OCI-LY7 (cell line): ENCODE measurements around the gene NAGPA. TPM values are rescaled to one million over a fixed set of nuclear protein-coding genes. Genes with fewer than 3 reads are reported as not detected.

Source experiments
- BruUV-seq: library from RNA; stranded (reverse); fragments of 400-500 nt; replicated peaks from 2 replicates; lab custom pipeline; 2021; lab: Mats Ljungman, UMichigan
- CTCF ChIA-PET: fragments of 300-600 bp; sonication (Branson Sonifier 250); formaldehyde crosslinking; loops from one replicate; lab custom pipeline; 2022; ENCODE audit warnings: antibody characterized with exemption; ENCODE audit not compliant: unreplicated experiment; lab: Charles Lee
- POLR2A ChIA-PET: fragments of 300-600 bp; sonication (Branson Sonifier 250); formaldehyde crosslinking; loops from one replicate; lab custom pipeline; 2022; ENCODE audit warnings: antibody characterized with exemption; lab: Charles Lee
- DNase-seq: peaks from one replicate; pipeline ENCODE4 v3.0.0-alpha.2; 2015; ENCODE audit warnings: low spot score
- H2AFZ ChIP-seq: fragments of 200-600 bp; sonication (generic), shearing (Covaris generic); 2 replicates; pipeline ENCODE4 v1.6.1; 2014; ENCODE audit warnings: mild to moderate bottlenecking, antibody characterized with exemption, low read length, moderate library complexity
- H3K27ac ChIP-seq: fragments of 200-600 bp; sonication (generic); 2 replicates; pipeline ENCODE4 v1.5.1; 2014; ENCODE audit warnings: mixed run types, low read depth, mild to moderate bottlenecking, moderate library complexity, low read length, inconsistent platforms; ENCODE audit not compliant: poor library complexity, severe bottlenecking
- H3K36me3 ChIP-seq: fragments of 200-600 bp; sonication (generic); 2 replicates; pipeline ENCODE4 v1.6.1; 2014; ENCODE audit warnings: mild to moderate bottlenecking, antibody characterized with exemption, low read length, moderate library complexity, mixed read lengths; ENCODE audit not compliant: insufficient read depth
- H3K4me1 ChIP-seq: fragments of 200-600 bp; sonication (generic); 2 replicates; pipeline ENCODE4 v1.5.1; 2014; ENCODE audit warnings: mild to moderate bottlenecking, low read length; ENCODE audit not compliant: insufficient read depth, poor library complexity, severe bottlenecking
- H3K4me2 ChIP-seq: fragments of 200-600 bp; sonication (generic); 2 replicates; pipeline ENCODE4 v1.6.1; 2014; ENCODE audit warnings: mild to moderate bottlenecking, low read length
- H3K4me3 ChIP-seq: fragments of 200-600 bp; sonication (generic); 2 replicates; pipeline ENCODE4 v1.5.1; 2014; ENCODE audit warnings: mild to moderate bottlenecking, low read depth, low read length; ENCODE audit not compliant: poor library complexity, severe bottlenecking
- H3K79me2 ChIP-seq: fragments of 200-600 bp; sonication (generic); 2 replicates; pipeline ENCODE4 v1.6.1; 2016; ENCODE audit warnings: low read depth, mild to moderate bottlenecking, low read length, moderate library complexity, mixed read lengths; ENCODE audit not compliant: insufficient read depth
- H3K9me2 ChIP-seq: fragments of 200-600 bp; sonication (generic); 2 replicates; pipeline ENCODE4 v1.6.1; 2016; ENCODE audit warnings: mild to moderate bottlenecking, low read length, mixed read lengths; ENCODE audit not compliant: insufficient read depth
- H3K9me3 ChIP-seq: fragments of 200-600 bp; sonication (generic); 2 replicates; pipeline ENCODE4 v1.6.1; 2014; ENCODE audit warnings: mild to moderate bottlenecking, mixed run types, low read length, mixed read lengths
- H4K20me1 ChIP-seq: fragments of 200-600 bp; sonication (generic); 2 replicates; pipeline ENCODE4 v1.6.1; 2014; ENCODE audit warnings: mild to moderate bottlenecking, antibody characterized with exemption, low read length, moderate library complexity, mixed read lengths; ENCODE audit not compliant: insufficient read depth
- EZH2phosphoT487 ChIP-seq: fragments of 200-600 bp; sonication (generic); IDR thresholded peaks from 2 replicates; pipeline ENCODE4 v1.6.1; 2018; ENCODE audit warnings: low read depth, borderline replicate concordance, mild to moderate bottlenecking, mixed run types, antibody characterized with exemption, low read length, moderate library complexity, mixed read lengths
- intact Hi-C: fragments of 100-400 bp; cut with micrococcal nuclease; formaldehyde crosslinking; loops from one replicate; pipeline ENCODE4 v1.10.0; 2022; ENCODE audit not compliant: unreplicated experiment
- total RNA-seq, 2 experiments: library from RNA; depleted of rRNA in 1 of 2; stranded (reverse); fragments of >200 nt in 1 of 2; shearing (Covaris generic) in 1 of 2; gene quantifications; 2 replicates each; pipeline ENCODE4 v1.2.3, GENCODE V29; 2014 to 2022
- TF ChIP-seq, protein P1 (sequence below): fragments of 200-600 bp; sonication (generic); conservative IDR thresholded peaks from 2 replicates; pipeline ENCODE4 v1.5.1; 2014; ENCODE audit warnings: mild to moderate bottlenecking, antibody characterized with exemption, low read length, moderate library complexity, mixed read lengths

The NAGPA gene
- total RNA-seq, 2 experiments from 2014 or later, result 12.8 to 14.6 TPM

GRCh38 chr16:5040451-5040850 lies 6.7 kb upstream of the NAGPA start:
- no TSS peak for BruUV-seq
- intact Hi-C loops, result no loop called here

DNA sequence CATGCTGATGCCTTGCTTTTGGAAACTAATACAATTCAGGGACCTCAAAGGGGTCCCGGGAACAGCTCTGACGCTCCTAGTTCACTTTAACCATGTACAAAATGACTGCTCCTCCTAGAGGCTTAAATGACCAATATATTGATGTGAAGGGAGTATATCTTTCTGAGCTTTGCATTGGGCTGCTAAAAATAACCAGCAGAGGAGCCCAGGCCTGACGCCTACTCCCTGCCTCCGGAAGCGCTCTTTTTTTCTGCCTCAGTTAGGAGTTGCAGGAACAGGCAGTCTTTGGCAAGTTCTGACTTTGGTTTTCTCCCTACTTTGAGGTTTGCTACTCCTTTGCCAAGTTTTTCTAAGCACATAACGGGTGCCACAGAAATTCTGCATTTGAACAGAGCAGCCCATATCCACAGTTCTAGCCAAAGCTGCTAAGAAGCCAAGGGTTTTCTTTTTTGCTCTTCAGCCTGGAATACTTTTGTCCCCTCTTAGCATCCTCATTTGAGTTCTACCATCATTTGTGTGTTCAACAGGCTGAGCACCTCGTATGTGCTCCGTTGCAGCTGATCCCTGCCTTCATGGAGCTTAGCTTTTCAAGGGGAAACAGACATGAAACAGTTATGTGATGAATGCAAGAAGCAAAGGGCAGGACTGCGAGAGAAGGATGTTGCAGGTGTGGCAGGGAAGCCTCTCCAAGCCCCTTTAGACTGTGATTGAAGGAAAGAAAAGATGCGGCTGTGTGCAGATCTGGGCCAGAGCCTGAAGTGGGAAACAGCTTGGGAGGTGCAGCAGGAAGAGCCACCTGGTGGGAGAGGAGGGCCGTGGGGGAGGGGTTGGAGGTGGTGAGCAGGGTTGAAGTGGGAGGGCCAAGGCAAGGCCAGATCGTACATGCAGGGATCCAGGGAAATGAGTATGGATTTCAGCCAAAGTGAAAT lies 2.8 kb upstream of the NAGPA start:
- Histone ChIP-seq H3K27ac (no peak overlapping the region), H3K4me1 (peaks cover 15% of the 10 kb centered on the region), H3K4me3 (no peak overlapping the region), H3K4me2 (no peak overlapping the region), H2AFZ (no peak overlapping the region), H3K9me2 (no peaks in the 10 kb centered on the region), H4K20me1 (no peaks in the 10 kb centered on the region), H3K36me3 (no peaks in the 10 kb centered on the region), H3K9me3 (no peaks in the 10 kb centered on the region), H3K79me2 (no peaks in the 10 kb centered on the region)
- no peak for DNase-seq
- ChIA-PET CTCF (no interaction called here), POLR2A (no interaction called here)
- no TSS peak for BruUV-seq
- TF ChIP-seq, protein P1, sequence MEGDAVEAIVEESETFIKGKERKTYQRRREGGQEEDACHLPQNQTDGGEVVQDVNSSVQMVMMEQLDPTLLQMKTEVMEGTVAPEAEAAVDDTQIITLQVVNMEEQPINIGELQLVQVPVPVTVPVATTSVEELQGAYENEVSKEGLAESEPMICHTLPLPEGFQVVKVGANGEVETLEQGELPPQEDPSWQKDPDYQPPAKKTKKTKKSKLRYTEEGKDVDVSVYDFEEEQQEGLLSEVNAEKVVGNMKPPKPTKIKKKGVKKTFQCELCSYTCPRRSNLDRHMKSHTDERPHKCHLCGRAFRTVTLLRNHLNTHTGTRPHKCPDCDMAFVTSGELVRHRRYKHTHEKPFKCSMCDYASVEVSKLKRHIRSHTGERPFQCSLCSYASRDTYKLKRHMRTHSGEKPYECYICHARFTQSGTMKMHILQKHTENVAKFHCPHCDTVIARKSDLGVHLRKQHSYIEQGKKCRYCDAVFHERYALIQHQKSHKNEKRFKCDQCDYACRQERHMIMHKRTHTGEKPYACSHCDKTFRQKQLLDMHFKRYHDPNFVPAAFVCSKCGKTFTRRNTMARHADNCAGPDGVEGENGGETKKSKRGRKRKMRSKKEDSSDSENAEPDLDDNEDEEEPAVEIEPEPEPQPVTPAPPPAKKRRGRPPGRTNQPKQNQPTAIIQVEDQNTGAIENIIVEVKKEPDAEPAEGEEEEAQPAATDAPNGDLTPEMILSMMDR, result no peak
- no peak for TF ChIP-seq EZH2phosphoT487
- intact Hi-C loops, result no loop called here

More at GRCh38 chr16:5040451-5040850, 6.7 kb upstream of the NAGPA start:
- Histone ChIP-seq H2AFZ (no peak overlapping the region), H3K9me2 (no peaks in the 10 kb centered on the region), H3K36me3 (no peaks in the 10 kb centered on the region), H3K9me3 (no peaks in the 10 kb centered on the region), H3K4me3 (no peak overlapping the region), H3K79me2 (no peaks in the 10 kb centered on the region), H4K20me1 (no peaks in the 10 kb centered on the region), H3K4me2 (no peak overlapping the region), H3K27ac (no peak overlapping the region), H3K4me1 (no peaks in the 10 kb centered on the region)
- no peak for TF ChIP-seq EZH2phosphoT487
- TF ChIP-seq, protein P1, result no peak
- ChIA-PET CTCF (no interaction called here), POLR2A (no interaction called here)
- DNase-seq, result no peak

DNA sequence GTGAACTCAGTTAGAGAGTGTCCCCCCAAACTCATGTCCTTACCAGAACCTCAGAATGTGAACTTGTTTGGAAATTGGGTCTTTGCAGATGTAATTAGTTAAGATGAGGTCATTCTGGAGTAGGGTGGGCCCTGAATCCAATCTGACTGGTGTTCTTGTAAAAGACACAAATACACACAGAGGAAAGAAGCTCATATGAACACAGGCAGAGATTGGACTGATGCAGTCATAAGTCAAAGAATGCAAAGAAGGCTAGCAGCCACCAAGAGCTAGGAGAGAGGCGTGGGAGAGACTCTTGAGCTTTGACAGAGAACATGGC lies 2.1 kb upstream of the NAGPA start:
- TF ChIP-seq, protein P1, result no peak
- TF ChIP-seq EZH2phosphoT487, result no peak
- no peak for DNase-seq
- POLR2A ChIA-PET, result no interaction called here
- intact Hi-C loops, result no loop called here
- H3K9me3 ChIP-seq, result no peaks in the 10 kb centered on the region
- CTCF ChIA-PET, result no interaction called here
- H3K4me3 ChIP-seq, result no peak overlapping the region
- H3K79me2 ChIP-seq, result no peaks in the 10 kb centered on the region
- no peaks in the 10 kb centered on the region for H4K20me1 ChIP-seq
- no peak overlapping the region for H3K27ac ChIP-seq
- H3K36me3 ChIP-seq, result no peaks in the 10 kb centered on the region
- no peaks in the 10 kb centered on the region for H3K9me2 ChIP-seq
- peaks cover 15% of the 10 kb centered on the region for H3K4me1 ChIP-seq
- no TSS peak for BruUV-seq
- no peak overlapping the region for H3K4me2 ChIP-seq
- no peak overlapping the region for H2AFZ ChIP-seq
